ENCODE measurements around the gene MKLN1.

DNA sequence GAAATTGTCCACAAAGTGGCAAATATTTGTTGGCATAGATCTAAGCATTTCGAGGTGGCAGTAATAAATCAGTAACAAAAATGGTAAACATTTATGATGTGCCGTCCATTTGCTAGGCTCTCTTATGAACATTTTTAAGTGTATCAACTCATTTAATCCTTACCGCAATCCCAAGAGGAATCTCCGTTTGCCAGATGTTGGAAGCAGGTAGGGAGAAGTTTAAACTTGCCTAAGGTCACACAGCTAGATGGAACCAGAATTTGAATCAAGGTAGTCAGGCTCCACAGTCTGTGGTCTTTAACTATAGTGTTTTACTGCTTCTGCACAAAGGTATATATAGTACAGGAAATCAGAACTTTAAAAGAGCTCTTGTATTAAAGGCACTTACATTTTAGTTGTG lies 2.6 kb downstream of the MKLN1 start:
- TF ChIP-seq, protein P1, sequence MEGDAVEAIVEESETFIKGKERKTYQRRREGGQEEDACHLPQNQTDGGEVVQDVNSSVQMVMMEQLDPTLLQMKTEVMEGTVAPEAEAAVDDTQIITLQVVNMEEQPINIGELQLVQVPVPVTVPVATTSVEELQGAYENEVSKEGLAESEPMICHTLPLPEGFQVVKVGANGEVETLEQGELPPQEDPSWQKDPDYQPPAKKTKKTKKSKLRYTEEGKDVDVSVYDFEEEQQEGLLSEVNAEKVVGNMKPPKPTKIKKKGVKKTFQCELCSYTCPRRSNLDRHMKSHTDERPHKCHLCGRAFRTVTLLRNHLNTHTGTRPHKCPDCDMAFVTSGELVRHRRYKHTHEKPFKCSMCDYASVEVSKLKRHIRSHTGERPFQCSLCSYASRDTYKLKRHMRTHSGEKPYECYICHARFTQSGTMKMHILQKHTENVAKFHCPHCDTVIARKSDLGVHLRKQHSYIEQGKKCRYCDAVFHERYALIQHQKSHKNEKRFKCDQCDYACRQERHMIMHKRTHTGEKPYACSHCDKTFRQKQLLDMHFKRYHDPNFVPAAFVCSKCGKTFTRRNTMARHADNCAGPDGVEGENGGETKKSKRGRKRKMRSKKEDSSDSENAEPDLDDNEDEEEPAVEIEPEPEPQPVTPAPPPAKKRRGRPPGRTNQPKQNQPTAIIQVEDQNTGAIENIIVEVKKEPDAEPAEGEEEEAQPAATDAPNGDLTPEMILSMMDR (IDR thresholded peaks at IDR 0.05; ENCODE audit: insufficient read depth, low read length, poor library complexity, severe bottlenecking): no peak
- no peak for TF ChIP-seq EZH2phosphoT487 (conservative IDR thresholded peaks at IDR 0.05; ENCODE audit: low read length)

Data from SU-DHL-6 (cell line).